ACHN (cell line): Measurements from ENCODE around the gene SPECC1.
"Not testable (repeated sequence)": the region's sequence is repeated elsewhere in the genome, so short reads cannot be mapped to it uniquely, and the experiment has no call there.

Experiments used
- DNase-seq: peaks from one replicate; pipeline ENCODE4 v3.0.0-alpha.2; 2015
- in situ Hi-C: cut with HindIII; loops from 2 replicates; pipeline ENCODE4 v1.10.0; 2017; ENCODE audit warnings: low sequenced_read_pairs, low pct_ligation_motif_present, low pct_unique_long_range_greater_than_20kb

Gene SPECC1

GRCh38 chr17:19996502-19996901 is 12.7 kb upstream of the SPECC1 start:
- DNase-seq = no peak
- in situ Hi-C loops = loop anchor here (25.0 kb wide), 1 partner anchor 116 kb away; no protein-coding TSS in a partner anchor

GRCh38 chr17:20008242-20009051 is 712 bp upstream of the SPECC1 start:
- DNase-seq = peak; percentile 38
- in situ Hi-C loops = no loop called here

- in situ Hi-C loops = no loop called here
- DNase-seq = no peak
Measured at GRCh38 chr17:20009052-20009301, 182 bp upstream of the SPECC1 start.

GRCh38 chr17:20010099-20010863 is 1.1 kb downstream of the SPECC1 start:
- DNase-seq = peak; percentile 80

GRCh38 chr17:20010936-20011335 is 1.8 kb downstream of the SPECC1 start:
- in situ Hi-C loops = no loop called here
- no peak for DNase-seq

More at GRCh38 chr17:20010099-20010863, 1.1 kb downstream of the SPECC1 start:
- in situ Hi-C loops = no loop called here

- in situ Hi-C loops = no loop called here
- no peak for DNase-seq
Measured at GRCh38 chr17:20012017-20012536, 2.9 kb downstream of the SPECC1 start.

GRCh38 chr17:20016475-20016992 is 7.4 kb downstream of the SPECC1 start:
- DNase-seq, in situ Hi-C loops: not testable (repeated sequence)

GRCh38 chr17:20022701-20023100 is 13.5 kb downstream of the SPECC1 start:
- in situ Hi-C loops = no loop called here
- DNase-seq = no peak

GRCh38 chr17:20026960-20027359 is 17.8 kb downstream of the SPECC1 start:
- in situ Hi-C loops = no loop called here
- DNase-seq = no peak

GRCh38 chr17:20028443-20028842 is 19.3 kb downstream of the SPECC1 start:
- in situ Hi-C loops = no loop called here
- no peak for DNase-seq

GRCh38 chr17:20032636-20033035 is 23.5 kb downstream of the SPECC1 start:
- in situ Hi-C loops = no loop called here
- no peak for DNase-seq

- DNase-seq = no peak
- in situ Hi-C loops = no loop called here
Measured at GRCh38 chr17:20033415-20033814, 24.3 kb downstream of the SPECC1 start.

- in situ Hi-C loops = no loop called here
- DNase-seq = no peak
Measured at GRCh38 chr17:20035501-20035900, 26.3 kb downstream of the SPECC1 start.

- DNase-seq, in situ Hi-C loops: not testable (repeated sequence)
Measured at GRCh38 chr17:20037286-20037685, 28.1 kb downstream of the SPECC1 start.

- no peak for DNase-seq
Measured at GRCh38 chr17:20039037-20039436, 29.9 kb downstream of the SPECC1 start.

GRCh38 chr17:20040216-20040615 is 31.1 kb downstream of the SPECC1 start:
- DNase-seq = no peak
- in situ Hi-C loops = no loop called here

More at GRCh38 chr17:20039037-20039436, 29.9 kb downstream of the SPECC1 start:
- in situ Hi-C loops = no loop called here

GRCh38 chr17:20043021-20043420 is 33.9 kb downstream of the SPECC1 start:
- in situ Hi-C loops = no loop called here
- DNase-seq = no peak

GRCh38 chr17:20045476-20045875 is 36.3 kb downstream of the SPECC1 start:
- DNase-seq = no peak
- in situ Hi-C loops = no loop called here

GRCh38 chr17:20046629-20047028 is 37.5 kb downstream of the SPECC1 start:
- DNase-seq = no peak
- in situ Hi-C loops = no loop called here
